Suppressor macrophage treated with lipopolysaccharide for 1 hour (primary cell): Measurements from ENCODE around the gene B4GALT5.

Source experiments
- DNase-seq, 3 donors: peaks; one replicate each; pipeline ENCODE4 v3.0.0-alpha.2; 2020 to 2022

B4GALT5 gene

GRCh38 chr20:49700411-49701185 lies 13.1 kb downstream of the B4GALT5 start:
- peak; percentile 87 to 97 (median 94) for DNase-seq

- peak; percentile 80 to 95 (median 89) for DNase-seq
Measured at GRCh38 chr20:49699200-49699992, 14.3 kb downstream of the B4GALT5 start.

- peak in 1 of 3 donors; percentile 37 for DNase-seq
Measured at GRCh38 chr20:49698477-49698876, 15.2 kb downstream of the B4GALT5 start.

GRCh38 chr20:49697071-49697470 lies 16.6 kb downstream of the B4GALT5 start:
- no peak for DNase-seq

GRCh38 chr20:49696594-49696993 lies 17.1 kb downstream of the B4GALT5 start:
- DNase-seq: peak in 2 of 3 donors; percentile 67 to 75

- DNase-seq: peak in 1 of 3 donors; percentile 49
Measured at GRCh38 chr20:49695830-49696229, 17.8 kb downstream of the B4GALT5 start.

GRCh38 chr20:49694450-49695071 lies 19.1 kb downstream of the B4GALT5 start:
- peak; percentile 67 to 88 (median 78) for DNase-seq

GRCh38 chr20:49693435-49694171 lies 20.1 kb downstream of the B4GALT5 start:
- DNase-seq: peak in 1 of 3 donors; percentile 19

- peak in 1 of 3 donors; percentile 61 for DNase-seq
Measured at GRCh38 chr20:49692941-49693340, 20.7 kb downstream of the B4GALT5 start.

GRCh38 chr20:49691818-49692568 lies 21.7 kb downstream of the B4GALT5 start:
- no peak for DNase-seq

- no peak for DNase-seq
Measured at GRCh38 chr20:49690899-49691620, 22.6 kb downstream of the B4GALT5 start.

- DNase-seq: no peak
Measured at GRCh38 chr20:49687595-49688567, 25.8 kb downstream of the B4GALT5 start.

GRCh38 chr20:49685809-49686208 lies 27.9 kb downstream of the B4GALT5 start:
- DNase-seq: peak in 2 of 3 donors; percentile 66 to 67

- DNase-seq: no peak
Measured at GRCh38 chr20:49685161-49685601, 28.5 kb downstream of the B4GALT5 start.

GRCh38 chr20:49684335-49684997 lies 29.2 kb downstream of the B4GALT5 start:
- DNase-seq: no peak

GRCh38 chr20:49682798-49683197 lies 30.9 kb downstream of the B4GALT5 start:
- DNase-seq: no peak

GRCh38 chr20:49682278-49682677 lies 31.4 kb downstream of the B4GALT5 start:
- no peak for DNase-seq

- no peak for DNase-seq
Measured at GRCh38 chr20:49681850-49682216, 31.8 kb downstream of the B4GALT5 start.

GRCh38 chr20:49680484-49680883 lies 33.2 kb downstream of the B4GALT5 start:
- DNase-seq: peak in 2 of 3 donors; percentile 52 to 75
